Mesendoderm (in vitro differentiated cells): ENCODE results near the gene SLC22A4.

Experiments used
- DNase-seq: peaks from one replicate; pipeline ENCODE4 v3.0.0; 2013
- H2AK5ac ChIP-seq: 2 replicates; pipeline ENCODE4 v1.6.1; 2013; ENCODE audit warnings: low read length, inconsistent platforms
- H2BK120ac ChIP-seq: 2 replicates; pipeline ENCODE4 v1.6.1; 2013; ENCODE audit warnings: low read depth, mild to moderate bottlenecking, low read length, moderate library complexity, mixed read lengths
- H2BK15ac ChIP-seq: replicated peaks from 2 replicates; pipeline ENCODE4 v1.6.1; 2013; ENCODE audit warnings: low read depth, mild to moderate bottlenecking, moderate library complexity
- H2BK5ac ChIP-seq: 2 replicates; pipeline ENCODE4 v1.6.1; 2013; ENCODE audit warnings: low read length, inconsistent platforms
- H3K18ac ChIP-seq: 2 replicates; pipeline ENCODE4 v1.6.1; 2013; ENCODE audit warnings: mild to moderate bottlenecking, low read length, mixed read lengths
- H3K23ac ChIP-seq: one replicate; pipeline ENCODE4 v1.6.1; 2013; ENCODE audit warnings: low read length
- H3K27ac ChIP-seq: 2 replicates; pipeline ENCODE4 v1.5.1; 2013; ENCODE audit warnings: low read depth, mild to moderate bottlenecking, inconsistent platforms, low read length, moderate library complexity
- H3K27me3 ChIP-seq: 2 replicates; pipeline ENCODE4 v1.6.1; 2013; ENCODE audit warnings: low read length, control low read depth, mild to moderate bottlenecking, inconsistent platforms; ENCODE audit not compliant: insufficient read depth, poor library complexity
- H3K36me3 ChIP-seq: 2 replicates; pipeline ENCODE4 v1.6.1; 2013; ENCODE audit warnings: low read length, inconsistent platforms; ENCODE audit not compliant: control insufficient read depth, insufficient read depth
- H3K4ac ChIP-seq: one replicate; pipeline ENCODE4 v1.6.1; 2013; ENCODE audit warnings: low read depth, mild to moderate bottlenecking, low read length, moderate library complexity
- H3K4me1 ChIP-seq: 2 replicates; pipeline ENCODE4 v1.6.1; 2013; ENCODE audit warnings: low read depth, low read length, inconsistent platforms; ENCODE audit not compliant: control insufficient read depth
- H3K4me2 ChIP-seq: 2 replicates; pipeline ENCODE4 v1.6.1; 2013; ENCODE audit warnings: low read length
- H3K4me3 ChIP-seq: 2 replicates; pipeline ENCODE4 v1.5.1; 2013; ENCODE audit warnings: mild to moderate bottlenecking, low read length
- H3K56ac ChIP-seq: one replicate; pipeline ENCODE4 v1.6.1; 2013; ENCODE audit warnings: low read length
- H3K79me1 ChIP-seq: 2 replicates; pipeline ENCODE4 v1.6.1; 2013; ENCODE audit warnings: low read length, inconsistent platforms
- H3K79me2 ChIP-seq: 2 replicates; pipeline ENCODE4 v1.6.1; 2013; ENCODE audit warnings: mild to moderate bottlenecking, low read length; ENCODE audit not compliant: control insufficient read depth, insufficient read depth
- H3K9ac ChIP-seq: 2 replicates; pipeline ENCODE4 v1.6.1; 2013; ENCODE audit warnings: low read length, inconsistent platforms
- H4K5ac ChIP-seq: one replicate; pipeline ENCODE4 v1.6.1; 2013; ENCODE audit warnings: low read length
- H4K8ac ChIP-seq: one replicate; pipeline ENCODE4 v1.6.1; 2013; ENCODE audit warnings: low read depth, mild to moderate bottlenecking, control low read depth, low read length, moderate library complexity
- WGBS: extraction: QIAGEN DNeasy Blood & Tissue Kit; methylation state at CpG from one replicate; pipeline ENCODE4 v1.1.7; 2013; ENCODE audit warnings: low lambda C conversion rate, missing lambda C conversion rate; ENCODE audit not compliant: insufficient coverage; ENCODE audit errors: extremely low coverage; 5-methylcytosine and 5-hydroxymethylcytosine counted together

Gene SLC22A4

GRCh38 chr5:132342291-132343180 lies 48.3 kb downstream of the SLC22A4 start:
- Histone ChIP-seq H2BK15ac (no peak overlapping the region), H3K9ac (no peak overlapping the region), H3K56ac (no peak overlapping the region), H3K18ac (no peak overlapping the region), H4K5ac (no peak overlapping the region), H3K79me2 (no peaks in the 10 kb centered on the region), H3K27ac (no peak overlapping the region), H3K36me3 (no peaks in the 10 kb centered on the region), H3K4ac (no peak overlapping the region), H2AK5ac (no peak overlapping the region), H2BK5ac (no peak overlapping the region), H3K4me3 (no peak overlapping the region), H3K27me3 (no peaks in the 10 kb centered on the region), H3K4me2 (no peak overlapping the region), H2BK120ac (no peak overlapping the region), H3K79me1 (no peaks in the 10 kb centered on the region), H3K4me1 (no peaks in the 10 kb centered on the region), H4K8ac (no peak overlapping the region), H3K23ac (no peak overlapping the region)
- no CpG with 5 or more reads among the region's 5 CpGs for WGBS
- no peak for DNase-seq

GRCh38 chr5:132344775-132345514 lies 50.8 kb downstream of the SLC22A4 start:
- no peak overlapping the region for H2BK120ac ChIP-seq
- no peaks in the 10 kb centered on the region for H3K36me3 ChIP-seq
- no peak overlapping the region for H3K23ac ChIP-seq
- H2BK15ac ChIP-seq: no peak overlapping the region
- DNase-seq: no peak
- no peak overlapping the region for H2BK5ac ChIP-seq
- no peaks in the 10 kb centered on the region for H3K79me1 ChIP-seq
- H3K56ac ChIP-seq: no peak overlapping the region
- H3K27ac ChIP-seq: no peak overlapping the region
- H4K8ac ChIP-seq: no peak overlapping the region
- H2AK5ac ChIP-seq: no peak overlapping the region
- H3K4ac ChIP-seq: no peak overlapping the region
- no peaks in the 10 kb centered on the region for H3K79me2 ChIP-seq
- no peak overlapping the region for H3K4me3 ChIP-seq
- H3K9ac ChIP-seq: no peak overlapping the region
- no peak overlapping the region for H4K5ac ChIP-seq
- H3K18ac ChIP-seq: no peak overlapping the region
- no peak overlapping the region for H3K4me2 ChIP-seq
- H3K4me1 ChIP-seq: no peaks in the 10 kb centered on the region
- H3K27me3 ChIP-seq: no peaks in the 10 kb centered on the region
- no CpG with 5 or more reads among the region's 5 CpGs for WGBS

- Histone ChIP-seq H3K4me2 (no peak overlapping the region), H3K27ac (no peak overlapping the region), H3K27me3 (no peaks in the 10 kb centered on the region), H3K36me3 (no peaks in the 10 kb centered on the region), H3K23ac (no peak overlapping the region), H4K8ac (no peak overlapping the region), H2AK5ac (no peak overlapping the region), H2BK15ac (no peak overlapping the region), H4K5ac (no peak overlapping the region), H3K79me1 (no peaks in the 10 kb centered on the region), H3K9ac (no peak overlapping the region), H3K18ac (no peak overlapping the region), H3K4me1 (no peaks in the 10 kb centered on the region), H2BK120ac (no peak overlapping the region), H3K56ac (no peak overlapping the region), H3K79me2 (no peaks in the 10 kb centered on the region), H2BK5ac (no peak overlapping the region), H3K4ac (no peak overlapping the region), H3K4me3 (no peak overlapping the region)
- WGBS: no CpG with 5 or more reads among the region's 1 CpG
- DNase-seq: no peak
Measured at GRCh38 chr5:132353486-132353995, 59.3 kb downstream of the SLC22A4 start.

GRCh38 chr5:132354381-132355139 lies 60.4 kb downstream of the SLC22A4 start:
- H3K4ac ChIP-seq: no peak overlapping the region
- H3K9ac ChIP-seq: no peak overlapping the region
- H4K8ac ChIP-seq: no peak overlapping the region
- H2BK120ac ChIP-seq: no peak overlapping the region
- no peaks in the 10 kb centered on the region for H3K27me3 ChIP-seq
- H3K4me2 ChIP-seq: no peak overlapping the region
- no peak overlapping the region for H4K5ac ChIP-seq
- no peak for DNase-seq
- no peak overlapping the region for H3K18ac ChIP-seq
- no peak overlapping the region for H2BK5ac ChIP-seq
- H3K27ac ChIP-seq: no peak overlapping the region
- no peaks in the 10 kb centered on the region for H3K36me3 ChIP-seq
- no peak overlapping the region for H2BK15ac ChIP-seq
- H3K23ac ChIP-seq: no peak overlapping the region
- WGBS: no CpG with 5 or more reads among the region's 1 CpG
- H3K79me1 ChIP-seq: no peaks in the 10 kb centered on the region
- H3K56ac ChIP-seq: no peak overlapping the region
- no peak overlapping the region for H2AK5ac ChIP-seq
- no peaks in the 10 kb centered on the region for H3K4me1 ChIP-seq
- no peaks in the 10 kb centered on the region for H3K79me2 ChIP-seq
- no peak overlapping the region for H3K4me3 ChIP-seq

- WGBS: no CpG with 5 or more reads among the region's 3 CpGs
- Histone ChIP-seq H3K79me1 (no peaks in the 10 kb centered on the region), H3K9ac (no peak overlapping the region), H2BK5ac (no peak overlapping the region), H3K56ac (no peak overlapping the region), H3K4me1 (no peaks in the 10 kb centered on the region), H3K4me3 (no peak overlapping the region), H3K79me2 (no peaks in the 10 kb centered on the region), H3K4me2 (no peak overlapping the region), H3K4ac (no peak overlapping the region), H2AK5ac (no peak overlapping the region), H3K27ac (no peak overlapping the region), H4K8ac (no peak overlapping the region), H2BK15ac (no peak overlapping the region), H4K5ac (no peak overlapping the region), H3K36me3 (no peaks in the 10 kb centered on the region), H3K27me3 (no peaks in the 10 kb centered on the region), H3K23ac (no peak overlapping the region), H3K18ac (no peak overlapping the region), H2BK120ac (no peak overlapping the region)
- DNase-seq: no peak
Measured at GRCh38 chr5:132355140-132355765, 61.1 kb downstream of the SLC22A4 start.
